Cortex of kidney (tissue), 1 donor: ENCODE data around the gene GIMAP4.
"Not testable (repeated sequence)": the region's sequence is repeated elsewhere in the genome, so short reads cannot be mapped to it uniquely, and the experiment has no call there.

Experiments
- DNase-seq: peaks from one replicate; lab custom pipeline; 2025; lab: John Stamatoyannopoulos, UW

The GIMAP4 gene

DNA sequence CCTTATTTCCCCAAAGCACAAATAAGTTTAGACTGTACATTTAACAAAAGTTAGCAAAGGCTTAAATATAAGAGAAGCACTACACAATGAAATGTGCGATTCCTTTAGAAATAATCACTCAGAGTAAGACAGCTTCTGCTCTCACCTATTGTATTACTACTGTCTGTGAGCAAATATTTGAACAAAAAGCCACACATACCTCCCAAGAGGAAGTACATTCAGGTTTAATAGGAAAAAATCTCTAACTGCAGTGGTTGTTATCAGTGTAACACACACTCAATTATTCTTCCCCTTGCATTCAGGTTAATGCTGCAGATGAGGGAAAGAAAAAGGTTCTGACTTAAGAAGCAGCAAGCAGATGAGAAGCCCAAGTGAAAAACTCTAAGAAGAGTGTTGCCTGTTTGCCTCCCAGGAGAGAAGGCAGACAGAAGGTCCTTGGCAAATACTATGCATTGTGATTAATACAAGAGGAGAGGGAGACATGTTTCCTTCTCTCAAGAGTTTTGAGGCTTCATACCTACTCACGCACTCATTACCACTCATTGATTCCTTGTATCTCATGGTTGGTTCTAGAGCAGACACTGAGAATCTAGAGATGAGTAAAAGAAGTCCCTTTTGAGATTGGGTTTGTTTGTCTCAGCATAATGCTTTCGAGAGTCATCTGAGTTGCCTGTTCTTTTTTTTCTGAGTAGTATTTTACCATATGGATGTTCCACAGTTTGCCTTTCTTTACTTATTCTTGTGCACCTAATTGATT lies 13.6 kb downstream of the GIMAP4 start:
- no peak for DNase-seq

DNA sequence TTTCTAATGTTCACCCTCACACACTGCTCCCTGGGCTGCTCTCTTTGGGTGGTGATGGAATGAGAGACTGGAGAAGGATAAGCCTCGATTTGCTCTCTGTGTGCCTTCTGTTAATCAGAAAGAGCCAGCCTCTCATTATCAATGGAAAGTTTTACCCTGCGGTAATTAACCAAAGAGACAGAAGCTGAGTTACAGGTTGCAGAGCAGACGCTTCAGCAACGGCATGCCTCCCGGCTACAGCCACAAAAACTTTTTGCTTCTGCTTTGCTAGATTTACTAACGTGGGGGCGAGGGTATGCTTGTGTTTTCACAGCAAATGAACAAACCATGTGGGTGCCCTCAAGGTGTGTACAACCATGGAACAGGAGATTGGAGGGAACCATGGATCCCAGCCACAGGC lies 18.0 kb downstream of the GIMAP4 start:
- DNase-seq, result no peak

DNA sequence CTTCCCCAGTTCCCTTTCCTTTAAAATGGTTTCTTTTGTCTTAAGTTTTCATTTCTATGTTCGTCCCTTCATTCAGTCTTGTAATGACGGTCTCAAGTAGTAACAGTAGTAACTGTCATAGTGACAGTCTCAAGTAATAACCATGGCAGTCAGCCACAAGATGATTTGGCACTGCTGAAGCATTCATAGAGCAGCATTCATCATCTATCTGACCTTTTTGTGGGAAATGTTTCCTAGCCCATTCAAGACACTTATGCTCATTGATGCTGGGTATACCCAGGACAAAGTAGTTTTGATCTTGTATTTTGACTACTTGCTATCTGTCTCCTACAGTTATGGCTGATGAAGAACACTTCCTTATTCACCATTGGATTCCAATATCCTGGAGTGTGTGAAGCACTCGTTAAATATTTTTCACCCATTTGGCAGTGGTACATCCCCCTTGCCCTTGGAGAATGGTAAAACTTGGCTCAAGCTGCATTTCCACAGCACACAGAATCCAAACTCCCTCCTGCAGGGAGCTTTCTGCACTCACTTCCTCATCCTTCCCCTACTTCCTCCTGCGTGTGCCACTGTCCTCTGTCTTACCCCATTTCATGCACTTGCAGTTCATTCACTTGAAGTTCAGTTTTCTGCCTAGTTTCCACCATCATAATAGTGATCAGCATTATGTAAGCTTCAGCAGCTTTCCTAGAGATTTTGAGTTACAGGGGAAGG lies 19.0 kb downstream of the GIMAP4 start:
- DNase-seq, result no peak

DNA sequence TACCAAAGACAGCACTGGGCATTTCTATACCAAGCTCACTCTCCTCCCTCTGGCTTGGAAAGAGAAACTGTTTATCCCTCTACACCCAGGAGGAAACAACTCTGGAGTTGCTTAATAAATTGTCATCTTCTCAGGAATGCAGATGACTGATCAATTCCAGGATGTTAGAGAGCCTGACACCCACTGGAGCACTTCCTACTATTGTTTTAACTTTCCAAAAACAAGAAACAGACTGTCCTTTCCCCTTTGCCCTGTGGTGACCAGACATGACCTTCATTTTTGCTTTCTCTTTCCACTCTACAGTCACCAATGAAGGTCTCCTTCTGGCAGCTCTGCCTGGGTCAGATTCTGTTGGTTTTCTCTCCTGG lies 19.6 kb downstream of the GIMAP4 start:
- no peak for DNase-seq

DNA sequence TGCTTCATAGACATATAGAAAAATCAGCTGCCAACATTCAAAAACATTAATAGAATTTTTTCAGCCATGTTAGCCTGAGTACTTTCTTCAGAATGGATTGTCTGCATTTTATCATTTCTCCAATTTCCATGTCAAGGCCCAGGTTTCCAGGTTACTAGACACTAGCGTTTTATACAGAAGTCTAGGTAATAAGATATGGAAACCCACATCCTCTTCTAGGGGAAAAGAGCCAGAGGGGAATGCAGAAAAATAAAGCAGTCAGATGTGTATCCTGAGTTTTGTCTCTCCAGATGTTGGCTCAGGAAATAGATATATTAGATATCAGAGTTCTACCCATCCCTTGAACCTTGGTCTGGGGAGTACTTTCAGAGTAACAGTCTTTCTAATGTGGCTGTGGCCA lies 20.4 kb downstream of the GIMAP4 start:
- no peak for DNase-seq

DNA sequence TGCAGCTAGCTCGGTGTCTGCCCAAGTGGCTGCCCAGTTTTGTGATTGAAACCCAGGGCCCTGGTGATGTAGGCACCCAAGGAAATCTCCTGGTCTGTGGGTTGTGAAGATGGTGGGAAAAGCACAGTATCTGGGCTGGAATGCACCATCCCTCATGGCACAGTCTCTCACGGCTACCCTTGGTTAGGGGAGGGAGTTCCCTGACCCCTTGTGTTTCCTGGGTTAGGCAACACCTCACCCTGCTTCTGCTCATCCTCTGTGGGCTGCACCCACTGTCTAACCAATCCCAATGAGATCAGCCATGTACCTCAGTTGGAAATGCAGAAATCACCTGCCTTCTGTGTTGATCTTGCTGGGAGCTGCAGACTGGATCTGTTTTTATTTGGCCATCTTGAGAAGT lies 27.6 kb downstream of the GIMAP4 start:
- DNase-seq, result no peak

DNA sequence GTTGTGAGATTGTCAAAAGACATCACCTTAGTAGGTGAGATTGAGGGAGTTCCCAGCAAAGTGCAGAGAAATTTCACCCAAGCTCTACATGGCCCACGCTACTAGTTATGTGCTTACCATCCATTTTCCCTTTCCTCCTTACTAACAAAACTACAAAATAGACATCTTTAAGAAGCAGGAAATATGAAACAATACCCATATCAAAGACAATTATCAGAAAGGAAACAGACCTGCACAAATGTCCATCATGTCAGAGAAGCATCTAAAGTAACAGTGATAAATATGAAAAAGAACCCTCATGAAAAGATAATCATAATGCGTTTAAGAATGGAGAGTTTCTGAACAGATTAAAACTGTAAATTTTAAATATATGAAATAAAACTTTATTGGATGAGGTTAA lies 28.2 kb downstream of the GIMAP4 start:
- no peak for DNase-seq

DNA sequence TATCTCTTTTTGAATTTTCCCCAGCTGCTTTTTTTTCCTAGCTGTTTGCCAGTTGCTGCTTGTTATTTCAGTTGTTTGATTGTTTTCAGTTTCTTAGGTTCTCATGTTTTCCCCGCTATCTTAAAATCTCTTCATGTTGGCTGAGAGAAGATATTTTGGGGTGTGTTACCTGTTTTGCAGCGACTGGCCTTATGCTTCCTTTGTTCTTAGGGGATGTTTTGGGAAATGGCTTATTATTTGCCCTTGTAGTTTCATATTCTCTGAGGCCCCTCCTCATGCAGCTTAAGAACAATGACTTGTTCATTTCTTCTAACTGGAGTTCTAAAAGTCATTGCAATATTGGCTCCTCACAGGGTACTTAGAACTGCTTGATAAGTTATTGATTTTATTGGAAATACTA lies 36.4 kb downstream of the GIMAP4 start:
- not testable (repeated sequence) for DNase-seq

DNA sequence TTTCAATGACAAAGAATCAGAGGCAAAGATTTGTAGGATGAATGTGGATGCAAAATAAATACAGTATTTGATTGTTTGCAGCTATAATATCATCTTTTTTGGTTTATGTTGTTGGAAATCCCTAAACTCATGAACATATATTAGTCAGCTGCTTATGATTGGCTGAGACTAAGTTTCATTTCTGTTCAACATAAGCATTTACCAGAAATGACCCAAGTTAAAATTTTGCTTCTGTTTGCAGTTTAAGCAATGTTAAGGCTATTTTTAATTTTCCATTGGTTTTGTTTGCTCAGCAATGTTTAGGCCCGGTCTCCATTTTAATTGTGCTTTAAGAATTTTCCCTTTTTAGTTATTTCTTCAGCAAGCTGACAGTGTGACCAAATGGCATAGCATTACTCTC lies 43.0 kb downstream of the GIMAP4 start:
- DNase-seq, result no peak

DNA sequence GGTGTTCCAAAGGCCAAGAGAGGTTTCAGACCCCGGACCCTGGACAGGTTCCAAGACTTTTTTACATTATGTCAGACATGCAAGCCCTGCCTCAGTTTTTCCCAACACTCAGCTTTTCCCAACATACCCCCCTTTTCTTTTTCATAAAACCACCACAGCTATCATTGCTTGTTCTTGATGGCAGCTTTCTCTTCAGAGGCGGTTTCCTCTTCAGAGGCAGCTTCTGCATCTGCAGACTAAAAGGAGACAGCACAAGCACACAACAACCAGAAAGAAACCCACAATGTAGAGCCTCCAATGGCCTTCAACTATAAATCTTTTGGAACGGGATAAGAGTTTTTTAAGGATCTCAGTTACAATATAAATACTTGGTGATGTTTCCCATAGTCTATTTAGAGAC lies 45.7 kb downstream of the GIMAP4 start:
- no peak for DNase-seq

DNA sequence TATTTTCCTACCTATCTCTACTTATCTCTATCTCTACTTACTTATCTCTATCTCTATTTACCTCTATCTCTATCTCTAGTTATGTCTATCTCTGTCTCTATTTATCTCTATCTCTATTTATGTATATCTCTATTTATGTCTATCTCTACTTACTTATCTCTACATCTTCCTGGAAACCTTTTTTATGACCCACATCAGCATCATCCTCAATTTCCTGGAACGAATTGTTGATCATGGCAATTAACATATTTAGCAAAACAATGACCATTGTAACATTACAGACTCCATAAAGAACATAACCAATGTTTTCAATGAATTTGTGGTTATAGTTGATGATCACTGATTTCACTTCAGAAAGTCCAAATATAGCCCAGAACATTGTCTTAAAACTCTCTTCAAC lies 46.7 kb downstream of the GIMAP4 start:
- no peak for DNase-seq

DNA sequence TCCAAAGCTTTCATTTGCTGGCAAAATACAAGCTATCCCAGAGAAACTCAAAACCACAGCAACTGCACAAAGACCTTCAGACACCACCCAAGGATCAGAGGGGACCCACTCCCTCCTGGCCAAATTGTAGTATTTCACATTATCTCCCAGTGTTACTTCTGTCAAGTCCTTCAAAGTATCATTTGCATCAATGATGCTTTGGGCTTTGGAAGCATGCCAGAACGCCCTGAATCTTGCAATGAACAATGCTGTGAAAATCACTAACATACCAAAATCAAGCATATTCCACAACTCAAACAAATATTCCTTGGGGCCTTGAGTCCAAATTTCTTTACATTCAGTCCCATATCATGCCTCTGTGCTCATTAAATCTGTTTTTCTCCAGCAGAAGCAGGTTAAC lies 47.2 kb downstream of the GIMAP4 start:
- DNase-seq, result not testable (repeated sequence)

DNA sequence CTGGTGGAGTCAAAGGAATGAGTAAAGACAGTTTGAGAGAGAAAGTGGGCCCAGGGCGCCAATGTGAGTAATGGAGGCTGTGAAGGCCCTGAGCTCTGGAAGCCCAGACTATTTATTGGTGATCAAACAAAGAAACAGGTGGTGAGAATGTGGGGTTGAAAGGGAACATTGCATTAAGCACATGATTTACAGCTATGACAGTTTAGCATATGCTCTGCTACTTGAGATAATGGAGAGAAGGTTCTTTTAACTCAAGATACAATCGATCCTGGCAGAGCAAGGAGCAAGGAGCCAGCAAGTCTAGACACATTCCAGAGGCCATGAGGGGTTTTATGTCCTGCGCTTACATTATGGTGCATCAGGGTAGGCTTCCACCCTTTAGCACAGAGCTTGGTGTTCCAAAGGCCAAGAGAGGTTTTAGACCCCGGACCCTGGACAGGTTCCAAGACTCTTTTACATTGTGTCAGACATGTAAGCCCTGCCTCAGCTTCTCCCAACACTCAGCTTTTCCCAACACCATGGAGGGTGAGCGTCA lies 48.1 kb downstream of the GIMAP4 start:
- not testable (repeated sequence) for DNase-seq

DNA sequence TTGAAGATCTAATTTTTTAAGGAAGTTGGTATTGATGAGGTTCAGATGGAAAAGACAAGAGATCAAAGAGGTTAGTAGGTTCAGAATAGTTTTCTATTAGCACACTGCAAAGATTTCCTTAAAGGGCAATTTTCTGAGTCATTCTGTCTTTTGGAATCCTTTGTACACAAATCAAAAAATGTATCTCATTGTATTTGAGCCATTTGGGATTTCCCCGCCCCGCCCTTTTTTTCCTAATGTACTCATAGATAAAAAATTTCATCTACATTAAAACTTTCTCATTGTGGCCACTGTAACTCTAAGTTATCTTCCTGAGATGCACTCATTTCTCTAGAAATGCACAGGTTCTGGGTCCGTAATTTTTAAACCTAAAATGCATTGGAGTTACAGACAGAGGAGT lies 52.9 kb downstream of the GIMAP4 start:
- no peak for DNase-seq

DNA sequence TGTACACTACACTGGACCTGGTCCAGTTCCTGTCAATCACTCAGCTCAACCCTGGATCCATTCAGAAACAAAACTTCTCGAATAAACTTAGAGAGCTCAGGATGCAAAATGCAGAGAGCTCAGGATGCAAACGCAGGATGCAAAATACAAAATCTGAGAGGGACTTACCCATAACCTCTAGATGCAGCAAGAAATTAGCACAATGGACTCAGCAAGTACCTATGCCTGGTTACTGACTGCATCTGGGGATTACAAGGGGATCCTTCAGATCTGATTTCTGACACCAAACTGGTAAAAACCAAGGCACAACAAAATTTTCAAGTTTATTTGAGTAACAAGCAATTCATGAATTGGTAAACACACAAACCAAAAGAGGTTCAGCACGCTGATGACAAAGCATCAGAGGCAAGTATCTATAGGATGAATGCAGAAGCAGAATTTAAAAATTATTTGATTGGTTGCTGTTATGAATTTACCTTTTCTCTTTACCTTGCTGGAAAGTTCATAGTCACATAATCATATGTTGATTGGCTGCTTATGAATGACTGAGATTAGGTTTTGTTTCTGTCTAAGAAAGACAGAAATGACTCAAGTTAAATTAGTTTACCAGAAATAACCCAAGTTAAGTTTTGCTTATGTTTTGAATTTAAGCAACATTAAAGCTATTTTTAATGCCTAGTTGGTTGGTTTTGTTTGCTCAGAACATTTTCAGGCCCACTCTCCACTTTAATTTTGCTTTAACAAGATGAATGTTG lies 53.6 kb downstream of the GIMAP4 start:
- DNase-seq, result no peak

DNA sequence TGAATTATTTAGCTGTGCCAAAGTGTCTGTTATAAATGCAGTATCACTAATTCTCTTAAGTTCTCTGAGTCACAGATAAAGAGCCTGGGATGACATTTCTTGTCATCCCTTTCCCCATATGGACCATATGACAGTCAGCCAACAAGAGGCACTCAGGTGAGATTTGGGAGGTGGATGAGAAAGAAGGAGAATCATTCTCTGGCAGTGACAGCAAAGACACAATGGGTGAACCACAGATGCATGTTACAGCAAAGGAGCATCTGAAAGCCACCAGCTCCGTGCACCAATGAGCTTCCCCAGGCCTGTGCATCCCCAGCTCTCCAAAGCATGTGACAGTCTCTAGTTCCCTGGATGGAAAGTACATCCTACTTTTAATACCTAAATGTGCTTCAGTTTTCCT lies 54.2 kb downstream of the GIMAP4 start:
- no peak for DNase-seq
